Tracheal epithelial cell (primary cell): ENCODE measurements around the gene TOM1. TPM values are rescaled to one million over a fixed set of nuclear protein-coding genes. Genes with fewer than 3 reads are reported as not detected.

Experiments
- total RNA-seq: library from RNA; depleted of rRNA; stranded (reverse); fragments of >200 nt; gene quantifications from 2 replicates; pipeline ENCODE4 v1.2.1, GENCODE V29; 2014

Gene TOM1
- total RNA-seq, result 26.4 and 29.6 TPM in 2 replicates

GRCh38 chr22:35299673-35300499 lies at the start of gene TOM1:
TSS of gene TOM1 (plus strand) at chr22:35299894. CDS start at chr22:35299929, 35 bp downstream.

GRCh38 chr22:35257321-35258190 lies 42.1 kb upstream of the TOM1 start, which contains the start of gene HMGXB4:
TSS of gene HMGXB4 (plus strand) at chr22:35257493. CDS start at chr22:35262391, 4,898 bp downstream.

DNA sequence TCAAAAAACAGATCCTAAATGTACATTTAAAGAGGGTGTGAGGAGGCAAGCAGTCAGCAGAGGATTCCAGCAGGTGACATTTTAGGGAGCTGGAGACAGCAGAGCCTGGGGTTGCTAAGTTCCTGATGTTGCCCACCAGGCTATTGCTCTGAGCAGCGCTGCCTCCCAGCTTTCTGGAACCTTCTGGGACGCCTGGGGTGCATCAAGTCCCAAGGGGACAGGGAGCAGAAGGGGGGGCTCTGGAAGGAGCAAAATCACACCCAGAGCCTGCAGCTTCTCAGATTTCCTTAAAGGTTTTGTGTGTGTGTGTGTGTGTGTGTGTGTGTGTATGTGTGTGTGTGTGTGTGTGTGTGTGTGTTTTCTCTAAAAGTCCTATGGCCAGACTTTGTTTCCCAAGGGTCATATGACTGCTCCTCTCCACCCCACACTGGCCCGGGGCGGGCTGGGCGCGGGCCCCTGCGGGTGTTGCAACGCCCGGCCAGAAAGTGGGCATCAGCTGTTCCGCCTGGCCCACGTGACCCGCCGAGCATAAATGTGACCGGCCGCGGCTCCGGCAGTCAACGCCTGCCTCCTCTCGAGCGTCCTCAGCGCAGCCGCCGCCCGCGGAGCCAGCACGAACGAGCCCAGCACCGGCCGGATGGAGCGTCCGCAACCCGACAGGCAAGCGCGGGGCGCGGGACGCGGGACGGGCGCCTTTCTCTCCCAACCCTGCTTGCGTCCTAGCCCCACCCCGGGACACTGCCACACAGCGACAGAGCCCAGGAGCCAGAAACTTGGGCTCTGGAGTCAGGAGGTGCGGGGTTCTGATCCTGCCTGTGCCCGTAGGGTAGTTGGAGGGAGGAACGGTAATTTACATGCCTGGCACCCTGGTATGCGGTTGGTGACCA lies 81.1 kb downstream of the TOM1 start, which contains the start of gene HMOX1:
Gene HMOX1 (plus strand): TSS at position 560 of the 887 bp plus-strand sequence. CDS start 78 bp downstream, at position 638.

Other genes with a start within 250 kb of the TOM1 start
- gene ISX, start 233.7 kb upstream of the TOM1 start, total RNA-seq, result not detected in 2 replicates
- 9.2 and 11.6 TPM in 2 replicates for gene HMGXB4, start 42.4 kb upstream of the TOM1 start, total RNA-seq
- 1.7 and 26.7 TPM in 2 replicates for gene HMOX1, start 81.2 kb downstream of the TOM1 start, total RNA-seq
- 12.1 and 15.2 TPM in 2 replicates for gene MCM5, start 100.2 kb downstream of the TOM1 start, total RNA-seq
- 0.43 and 0.48 TPM in 2 replicates for gene RASD2, start 240.9 kb downstream of the TOM1 start, total RNA-seq